LHCN-M2 (cell line): ENCODE data around the gene PDS5B. TPM values are rescaled to one million over a fixed set of nuclear protein-coding genes. Genes with fewer than 3 reads are reported as not detected.
A peak's percentile ranks its signal among the peaks of the same experiment; 100 is the strongest.
"Not testable (repeated sequence)": the region's sequence is repeated elsewhere in the genome, so short reads cannot be mapped to it uniquely, and the experiment has no call there.

Experiments
- DNase-seq: peaks from one replicate; pipeline ENCODE4 v3.0.0-alpha.2; 2012; ENCODE audit warnings: low read depth
- total RNA-seq: library from RNA; depleted of rRNA; stranded (reverse); fragments of >200 nt; gene quantifications from 2 replicates; pipeline ENCODE4 v1.2.3, GENCODE V29; 2014; rRNA removed

PDS5B gene
- total RNA-seq, 1 experiment from 2014 or later: 19.9 TPM

GRCh38 chr13:32802159-32802558 is 215.9 kb downstream of the PDS5B start:
- DNase-seq: no peak

GRCh38 chr13:32804673-32805230 is 218.5 kb downstream of the PDS5B start:
- peak; percentile 35 for DNase-seq

GRCh38 chr13:32811297-32811800 is 225.1 kb downstream of the PDS5B start:
- DNase-seq: peak; percentile 42

DNA sequence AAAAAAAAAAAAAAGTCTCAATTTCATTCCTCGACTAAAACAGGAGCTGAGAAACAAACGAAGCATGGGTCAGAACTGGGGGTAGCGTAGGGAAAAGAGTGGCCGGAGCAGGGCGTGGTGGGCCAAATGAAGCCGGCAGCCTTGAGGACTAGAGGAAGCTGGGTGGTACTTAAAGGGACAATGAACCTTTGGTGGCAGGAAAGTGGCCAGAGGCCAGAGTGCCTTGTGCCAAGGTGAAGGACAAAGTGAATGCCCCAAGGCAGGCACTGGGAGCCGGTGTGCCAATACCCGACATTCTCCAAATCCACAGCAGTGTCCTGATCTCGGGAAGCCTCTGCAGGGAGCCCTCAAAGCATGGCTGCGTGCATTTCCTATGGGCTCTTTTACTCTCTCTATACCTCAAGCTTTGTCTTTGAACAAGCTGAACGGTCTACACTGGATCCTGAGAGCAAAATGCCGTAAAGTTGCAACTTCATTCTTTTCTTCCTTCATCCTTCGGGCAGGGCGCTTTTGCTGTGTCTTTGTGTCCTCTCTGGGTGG is 235.0 kb downstream of the PDS5B start:
- DNase-seq: no peak

DNA sequence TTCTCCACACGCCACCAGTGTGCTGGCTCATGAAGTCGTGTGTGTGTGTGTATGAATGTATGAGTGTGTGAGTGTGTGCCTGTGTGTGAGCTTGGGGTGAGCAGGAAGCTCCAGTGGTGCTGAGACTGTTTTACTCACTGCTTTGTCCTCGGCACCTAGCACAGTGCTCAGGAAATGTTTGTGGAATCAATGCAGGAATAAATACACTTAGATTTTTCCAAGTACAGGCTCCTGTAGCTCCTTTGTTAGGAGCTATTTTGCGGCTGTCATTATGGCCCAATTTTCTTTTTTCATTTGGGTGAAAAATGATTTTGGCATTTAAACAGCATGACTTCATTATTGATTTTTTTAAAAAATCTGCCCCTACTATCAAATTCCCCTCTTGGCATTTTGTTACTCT is 236.5 kb downstream of the PDS5B start:
- DNase-seq: no peak

GRCh38 chr13:32823597-32823996 is 237.3 kb downstream of the PDS5B start:
- DNase-seq: no peak

- no peak for DNase-seq
These were observed 237.8 kb downstream of the PDS5B start for GRCh38 chr13:32824061-32824460.

DNA sequence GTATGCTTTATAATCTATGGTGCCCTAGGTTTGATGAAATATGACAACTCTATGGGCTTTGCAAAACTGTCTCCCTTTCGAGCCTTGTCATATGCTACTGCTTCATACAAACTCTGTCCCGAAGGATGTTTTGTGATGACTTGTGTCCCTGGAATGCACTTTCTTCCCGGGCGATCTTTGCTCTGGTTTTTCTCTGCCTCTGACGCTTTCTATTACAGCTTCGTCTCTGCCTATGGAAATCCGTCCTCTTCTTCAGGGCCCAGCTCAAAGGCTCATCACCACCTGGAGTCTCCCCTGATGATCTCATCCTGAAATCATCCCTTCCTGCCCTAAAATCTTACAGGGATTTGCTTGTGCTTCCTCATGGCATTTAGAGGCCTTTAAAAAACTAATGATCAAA is 238.4 kb downstream of the PDS5B start:
- DNase-seq: peak; percentile 86

DNA sequence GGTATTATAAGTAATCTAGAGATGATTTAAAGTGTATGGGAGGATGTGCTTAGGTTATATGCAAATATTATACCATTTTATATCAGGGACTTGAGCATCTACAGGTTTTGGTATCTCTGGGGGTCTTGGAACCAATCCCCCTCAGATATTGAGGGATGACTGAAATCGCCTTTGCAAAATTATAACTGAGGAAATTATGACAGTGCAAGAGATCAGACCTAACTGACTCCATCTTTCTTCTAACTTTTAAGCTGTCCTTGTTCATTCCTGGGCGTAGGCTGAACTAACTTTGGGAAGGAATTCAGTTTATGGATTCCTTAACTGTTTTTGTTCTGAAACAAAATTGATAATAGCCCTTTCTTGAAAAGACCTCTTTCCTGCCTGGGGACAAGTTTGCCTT is 239.2 kb downstream of the PDS5B start:
- no peak for DNase-seq

DNA sequence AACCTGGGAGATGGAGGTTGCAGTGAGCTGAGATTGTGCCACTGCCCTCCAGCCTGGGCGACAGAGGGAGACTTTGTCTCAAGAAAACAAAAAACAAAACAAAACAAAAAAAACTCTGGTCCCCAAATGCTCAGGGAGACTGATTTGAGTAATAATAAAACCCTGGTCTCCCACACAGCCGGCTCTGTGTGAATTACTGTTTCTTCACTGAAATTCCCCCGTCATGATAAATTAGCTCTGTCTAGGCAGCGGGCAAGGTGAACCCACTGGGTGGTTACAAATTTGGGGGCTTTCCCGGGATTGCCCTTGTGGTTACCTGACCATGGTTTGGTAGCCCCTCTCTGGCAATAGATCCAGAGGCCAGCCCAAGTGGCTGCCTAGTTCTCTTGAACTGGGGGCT is 240.1 kb downstream of the PDS5B start:
- DNase-seq: not testable (repeated sequence)

Other genes with a start within 250 kb of the PDS5B start
- gene N4BP2L1, start 158.3 kb upstream of the PDS5B start, total RNA-seq: 0.19 and 2.1 TPM in 2 replicates
- 111 and 147 TPM in 2 replicates for gene N4BP2L2, start 47.7 kb upstream of the PDS5B start, total RNA-seq